WTC11 (cell line): ENCODE data around the gene JSRP1. TPM values are rescaled to one million over a fixed set of nuclear protein-coding genes. Genes with fewer than 3 reads are reported as not detected.

Experiments used
- ATAC-seq: fragments of 200-7000 bp; cut with Tn5 transposase; 2 replicates; pipeline ENCODE4 v1.10.0; 2021; ENCODE audit warnings: mild to moderate bottlenecking, moderate library complexity
- CTCF ChIA-PET: fragments of 300-600 bp; sonication (Branson Sonifier 250); formaldehyde crosslinking; loops from one replicate; lab custom pipeline; 2021; ENCODE audit warnings: antibody characterized with exemption; lab: Charles Lee
- POLR2A ChIA-PET: fragments of 350-600 bp; sonication (Branson Sonifier 250); formaldehyde crosslinking; loops from one replicate; lab custom pipeline; 2021; ENCODE audit warnings: antibody characterized with exemption; lab: Charles Lee
- DNase-seq: peaks from one replicate; pipeline ENCODE4 v3.0.0; 2021; ENCODE audit warnings: low spot score
- H3K27ac Mint-ChIP-seq: 2 replicates; pipeline ENCODE4 v1.8.0; 2021; ENCODE audit warnings: mixed read lengths
- H3K27me3 Mint-ChIP-seq: 2 replicates; pipeline ENCODE4 v1.8.0; 2021; ENCODE audit warnings: low read depth, mild to moderate bottlenecking, moderate library complexity, mixed read lengths
- H3K36me3 Mint-ChIP-seq: 2 replicates; pipeline ENCODE4 v1.8.0; 2021; ENCODE audit warnings: mixed read lengths
- H3K4me1 Mint-ChIP-seq: 2 replicates; pipeline ENCODE4 v1.8.0; 2022; ENCODE audit warnings: mixed read lengths
- H3K4me3 Mint-ChIP-seq: 2 replicates; pipeline ENCODE4 v1.8.0; 2021; ENCODE audit warnings: mild to moderate bottlenecking, moderate library complexity, mixed read lengths
- H3K9me3 Mint-ChIP-seq: 2 replicates; pipeline ENCODE4 v1.8.0; 2021; ENCODE audit warnings: mixed read lengths
- OVOL2 ChIP-seq: fragments of 250-450 bp; sonication (Bioruptor Pico); IDR thresholded peaks from 2 replicates; pipeline ENCODE4 v1.9.0; 2021; ENCODE audit warnings: mild to moderate bottlenecking, borderline replicate concordance
- TEAD1 ChIP-seq: sonication (generic); formaldehyde crosslinking; IDR thresholded peaks from 2 replicates; pipeline ENCODE4 v1.8.0; 2022; ENCODE audit warnings: mild to moderate bottlenecking, missing genetic modification reagents
- microRNA-seq: library from miRNA; unstranded; fragments of <30 nt; microRNA quantifications from one replicate; pipeline ENCODE4 v1.2.0, GENCODE V29; 2022; ENCODE audit warnings: borderline number of aligned reads
- total RNA-seq: library from RNA; stranded (reverse); gene quantifications from 3 replicates; pipeline ENCODE4 v1.2.3, GENCODE V29; 2021
- TF ChIP-seq, protein P1 (sequence below): sonication (generic); formaldehyde crosslinking; IDR thresholded peaks from 2 replicates; pipeline ENCODE4 v1.8.1; 2023; ENCODE audit warnings: mild to moderate bottlenecking, missing genetic modification reagents, moderate library complexity

Gene JSRP1
- total RNA-seq, 1 experiment from 2014 or later = 0.33 TPM

DNA sequence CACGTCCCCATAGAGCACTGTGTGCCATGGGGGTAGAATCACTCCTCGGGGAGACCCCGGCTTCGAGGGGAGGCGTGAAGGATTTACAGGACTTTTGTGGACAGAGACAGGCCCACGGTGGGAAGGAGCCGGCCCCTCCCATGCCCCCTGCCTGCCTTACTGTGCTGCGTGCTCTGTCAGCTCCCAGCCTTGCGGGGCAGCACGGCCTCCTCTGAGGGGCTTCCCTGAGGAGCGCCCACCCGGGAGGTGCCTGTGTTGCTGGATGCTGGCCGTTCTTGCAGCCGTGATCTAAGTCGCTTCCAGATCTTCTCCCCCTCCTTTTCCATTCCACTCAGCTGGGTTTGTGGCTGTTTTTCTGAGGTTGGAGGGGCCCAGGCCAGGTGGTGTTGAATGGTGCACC is 49.2 kb downstream of the JSRP1 start (continued):
- TF ChIP-seq, protein P1, sequence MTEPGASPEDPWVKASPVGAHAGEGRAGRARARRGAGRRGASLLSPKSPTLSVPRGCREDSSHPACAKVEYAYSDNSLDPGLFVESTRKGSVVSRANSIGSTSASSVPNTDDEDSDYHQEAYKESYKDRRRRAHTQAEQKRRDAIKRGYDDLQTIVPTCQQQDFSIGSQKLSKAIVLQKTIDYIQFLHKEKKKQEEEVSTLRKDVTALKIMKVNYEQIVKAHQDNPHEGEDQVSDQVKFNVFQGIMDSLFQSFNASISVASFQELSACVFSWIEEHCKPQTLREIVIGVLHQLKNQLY = no peak
- TF ChIP-seq TEAD1 = no peak
- TF ChIP-seq, all 79 proteins: peak for 0

DNA sequence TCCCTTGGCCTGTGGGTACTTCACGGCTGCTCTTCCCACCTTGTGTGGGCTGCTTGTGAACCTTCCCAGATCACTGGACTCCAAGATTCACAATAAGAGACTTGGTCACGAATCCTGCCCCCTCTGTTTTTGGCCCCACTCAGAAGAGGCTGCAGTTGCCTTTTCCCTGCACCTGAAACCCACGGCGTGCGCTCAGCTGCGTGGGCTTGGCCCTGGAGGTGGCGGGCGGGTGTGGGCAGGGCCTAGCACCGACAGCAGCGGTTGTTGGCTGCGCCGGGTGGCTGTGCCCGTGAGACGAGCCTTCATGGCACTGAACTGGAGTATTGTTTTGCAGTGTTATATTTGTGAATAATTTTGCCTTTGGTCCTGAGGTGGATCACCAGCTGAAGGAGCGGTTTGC is 53.9 kb downstream of the JSRP1 start:
- no peaks in the 10 kb centered on the region for H3K4me1 Mint-ChIP-seq
- CTCF ChIA-PET = no interaction called here
- no peaks in the 10 kb centered on the region for H3K9me3 Mint-ChIP-seq
- no peak for TF ChIP-seq OVOL2
- H3K27me3 Mint-ChIP-seq = no peaks in the 10 kb centered on the region
- POLR2A ChIA-PET = no interaction called here
- peak overlapping the region; percentile 72 for H3K27ac Mint-ChIP-seq
- H3K36me3 Mint-ChIP-seq = peaks cover 14% of the 10 kb centered on the region
- DNase-seq = no peak
- no peak overlapping the region for H3K4me3 Mint-ChIP-seq
- ATAC-seq = no peak

Small RNA genes within 50 kb of the gene (microRNA-seq; reads per million reads assigned to microRNA genes)
- 15.4 reads per million, percentile 36 among the genes with 10 or more reads in this experiment for gene MIR1227
- gene MIR4321 = not detected

Other genes with a start within 250 kb of the JSRP1 start
- 106 to 148 TPM (median 145 TPM) in 3 replicates for gene BTBD2, start 240.7 kb downstream of the JSRP1 start, total RNA-seq
- gene MKNK2, start 205.2 kb downstream of the JSRP1 start, total RNA-seq = 150 to 165 TPM (median 163 TPM) in 3 replicates
- 8.1 to 9.8 TPM (median 9.6 TPM) in 3 replicates for gene MOB3A, start 160.1 kb downstream of the JSRP1 start, total RNA-seq
- gene IZUMO4, start 159.5 kb downstream of the JSRP1 start, total RNA-seq = 0.73 to 1.9 TPM (median 1.8 TPM) in 3 replicates
- 160 to 190 TPM (median 163 TPM) in 3 replicates for gene AP3D1, start 104.9 kb downstream of the JSRP1 start, total RNA-seq
- 99.2 to 111 TPM (median 103 TPM) in 3 replicates for gene DOT1L, start 92.5 kb downstream of the JSRP1 start, total RNA-seq
- gene PLEKHJ1, start 20.1 kb downstream of the JSRP1 start, total RNA-seq = 164 to 189 TPM (median 167 TPM) in 3 replicates
- 167 to 184 TPM (median 169 TPM) in 3 replicates for gene SF3A2, start 19.6 kb downstream of the JSRP1 start, total RNA-seq
- 4.7 to 11.2 TPM (median 5.2 TPM) in 3 replicates for gene AMH, start 7.1 kb downstream of the JSRP1 start, total RNA-seq
- gene PEAK3, start 25.8 kb upstream of the JSRP1 start, total RNA-seq = not detected in 3 replicates
- 2.0 to 2.9 TPM (median 2.8 TPM) in 3 replicates for gene LINGO3, start 51.7 kb upstream of the JSRP1 start, total RNA-seq
- gene LSM7, start 72.2 kb upstream of the JSRP1 start, total RNA-seq = 245 to 250 TPM (median 248 TPM) in 3 replicates
- gene SPPL2B, start 72.3 kb upstream of the JSRP1 start, total RNA-seq = 94.6 to 117 TPM (median 95.8 TPM) in 3 replicates
- 0.37 to 0.57 TPM (median 0.55 TPM) in 3 replicates for gene TMPRSS9, start 103.8 kb upstream of the JSRP1 start, total RNA-seq
- gene TIMM13, start 171.2 kb upstream of the JSRP1 start, total RNA-seq = 296 to 342 TPM (median 309 TPM) in 3 replicates
- 204 to 216 TPM (median 212 TPM) in 3 replicates for gene LMNB2, start 200.5 kb upstream of the JSRP1 start, total RNA-seq
- 17.9 to 27.5 TPM (median 23.2 TPM) in 3 replicates for gene GADD45B, start 219.7 kb upstream of the JSRP1 start, total RNA-seq